H1 (cell line): ENCODE results near the gene PIGX. TPM values are rescaled to one million over a fixed set of nuclear protein-coding genes. Genes with fewer than 3 reads are reported as not detected.
A peak's percentile ranks its signal among the peaks of the same experiment; 100 is the strongest.

Experiments
- CTCF ChIA-PET: fragments of 300-600 bp; sonication (Branson Sonifier 250); formaldehyde crosslinking; loops from one replicate; lab custom pipeline; 2021; ENCODE audit not compliant: partially characterized antibody; lab: Charles Lee
- POLR2A ChIA-PET: fragments of 300-600 bp; sonication (Branson Sonifier 250); formaldehyde crosslinking; loops from one replicate; lab custom pipeline; 2021; ENCODE audit warnings: inconsistent platforms; ENCODE audit not compliant: partially characterized antibody; lab: Charles Lee
- DNase-seq, 2 experiments: peaks; one replicate each; pipeline versions ENCODE4 v3.0.0 to v3.0.0-alpha.2; 2010 to 2022; ENCODE audit warnings: low spot score in 2 of 2, low read depth in 1 of 2, mixed read lengths in 1 of 2
- FAIRE-seq: peaks from 2 replicates; lab custom pipeline; 2011; peaks lifted over from hg19 to GRCh38; lab: Jason Lieb, UNC
- H2AFZ ChIP-seq: 2 replicates; pipeline ENCODE4 v1.8.1; 2012; ENCODE audit warnings: low read length, inconsistent platforms
- H2AK5ac ChIP-seq: 2 replicates; pipeline ENCODE4 v1.6.1; 2013; ENCODE audit warnings: low read depth, low read length
- H2BK120ac ChIP-seq: replicated peaks from 2 replicates; pipeline ENCODE3; 2013; ENCODE audit warnings: low read depth, low read length, inconsistent platforms
- H2BK12ac ChIP-seq: 2 replicates; pipeline ENCODE4 v1.6.1; 2013; ENCODE audit warnings: low read depth, low read length
- H2BK15ac ChIP-seq: 2 replicates; pipeline ENCODE4 v1.6.1; 2013; ENCODE audit warnings: low read length
- H2BK20ac ChIP-seq: 2 replicates; pipeline ENCODE4 v1.6.1; 2013; ENCODE audit warnings: low read length
- H2BK5ac ChIP-seq: 2 replicates; pipeline ENCODE4 v1.6.1; 2013; ENCODE audit warnings: low read depth, low read length
- H3K14ac ChIP-seq: 2 replicates; pipeline ENCODE4 v1.6.1; 2013; ENCODE audit warnings: inconsistent platforms; ENCODE audit not compliant: insufficient read length
- H3K18ac ChIP-seq: 2 replicates; pipeline ENCODE4 v1.6.1; 2013; ENCODE audit warnings: low read length; ENCODE audit errors: extremely low read depth
- H3K23ac ChIP-seq: 2 replicates; pipeline ENCODE4 v1.6.1; 2013; ENCODE audit warnings: inconsistent platforms; ENCODE audit not compliant: insufficient read length
- H3K23me2 ChIP-seq: 2 replicates; pipeline ENCODE4 v1.6.1; 2013; ENCODE audit warnings: low read depth, low read length
- H3K27ac ChIP-seq: 2 replicates; pipeline ENCODE4 v1.6.1; 2011; ENCODE audit warnings: low read depth, low read length, inconsistent platforms
- H3K27me3 ChIP-seq, 4 experiments: replicated peaks in 1 of 4; 1 replicate in 1 of 4; 2 replicates in 3 of 4; pipeline versions ENCODE4 v1.6.1 to v1.8.1; 2011 to 2013; ENCODE audit warnings: low read length in 3 of 4, mild to moderate bottlenecking in 3 of 4, inconsistent platforms in 2 of 4, mixed read lengths in 2 of 4, moderate library complexity in 1 of 4; ENCODE audit not compliant: control insufficient read depth in 3 of 4, insufficient read depth in 3 of 4; ENCODE audit errors: extremely low read depth in 1 of 4
- H3K36me3 ChIP-seq, 4 experiments: 2 replicates each; pipeline versions ENCODE4 v1.6.1 to v1.8.1; 2011 to 2013; ENCODE audit warnings: mild to moderate bottlenecking in 4 of 4, low read length in 3 of 4, moderate library complexity in 2 of 4, control low read depth in 1 of 4, inconsistent platforms in 1 of 4; ENCODE audit not compliant: insufficient read depth in 4 of 4, control insufficient read depth in 2 of 4
- H3K4ac ChIP-seq: replicated peaks from 2 replicates; pipeline ENCODE3; 2013; ENCODE audit warnings: low read length, low read depth, mixed read lengths, inconsistent platforms; ENCODE audit not compliant: insufficient read length
- H3K4me1 ChIP-seq, 4 experiments: replicated peaks in 1 of 4; 1 replicate in 1 of 4; 2 replicates in 3 of 4; pipeline versions ENCODE4 v1.6.1 to v1.8.1; 2011 to 2013; ENCODE audit warnings: low read length in 3 of 4, inconsistent platforms in 2 of 4, mixed read lengths in 1 of 4; ENCODE audit not compliant: insufficient read depth in 4 of 4, control insufficient read depth in 3 of 4
- H3K4me2 ChIP-seq, 2 experiments: 2 replicates each; pipeline versions ENCODE4 v1.6.1 to v1.8.1; 2011 to 2013; ENCODE audit warnings: low read depth in 2 of 2, low read length in 2 of 2, control low read depth in 1 of 2, inconsistent platforms in 1 of 2, mild to moderate bottlenecking in 1 of 2; ENCODE audit not compliant: insufficient read depth in 1 of 2
- H3K4me3 ChIP-seq, 4 experiments: fragments of 200-600, 300-600 bp in 1 of 4; sonication (generic), shearing (Covaris generic), sonication (Bioruptor Twin) in 1 of 4; 2 replicates each; pipeline versions ENCODE4 v1.5.1 to v1.8.1; 2011 to 2016; ENCODE audit warnings: low read length in 4 of 4, low read depth in 3 of 4, control low read depth in 2 of 4, inconsistent platforms in 2 of 4, mild to moderate bottlenecking in 2 of 4, mixed read lengths in 1 of 4, moderate library complexity in 1 of 4; ENCODE audit not compliant: insufficient read depth in 2 of 4; ENCODE audit errors: extremely low read depth in 1 of 4
- H3K56ac ChIP-seq: replicated peaks from 2 replicates; pipeline ENCODE3; 2013; ENCODE audit warnings: low read depth, mild to moderate bottlenecking, mixed read lengths, low read length, inconsistent platforms; ENCODE audit not compliant: insufficient read length
- H3K79me1 ChIP-seq: 2 replicates; pipeline ENCODE4 v1.6.1; 2013; ENCODE audit warnings: low read depth, low read length, control low read depth
- H3K79me2 ChIP-seq, 2 experiments: 2 replicates each; pipeline versions ENCODE4 v1.6.1 to v1.8.1; 2012 to 2013; ENCODE audit warnings: low read length in 2 of 2, mild to moderate bottlenecking in 2 of 2, inconsistent platforms in 1 of 2; ENCODE audit not compliant: insufficient read depth in 2 of 2, control insufficient read depth in 1 of 2
- H3K9ac ChIP-seq, 4 experiments: replicated peaks in 1 of 4; 1 replicate in 1 of 4; 2 replicates in 3 of 4; pipeline versions ENCODE4 v1.6.1 to v1.8.1; 2011 to 2013; ENCODE audit warnings: low read depth in 3 of 4, low read length in 3 of 4, control low read depth in 2 of 4, mild to moderate bottlenecking in 2 of 4, moderate library complexity in 2 of 4, inconsistent platforms in 1 of 4; ENCODE audit errors: extremely low read depth in 1 of 4
- H3K9me3 ChIP-seq, 2 experiments: 2 replicates each; pipeline versions ENCODE4 v1.6.1 to v1.8.1; 2012 to 2013; ENCODE audit warnings: mild to moderate bottlenecking in 2 of 2, moderate library complexity in 2 of 2, control low read depth in 1 of 2, inconsistent platforms in 1 of 2, low read depth in 1 of 2, low read length in 1 of 2, mixed read lengths in 1 of 2; ENCODE audit not compliant: insufficient read depth in 2 of 2
- H4K20me1 ChIP-seq, 2 experiments: replicated peaks in 1 of 2; 2 replicates each; pipeline versions ENCODE3 to v1.8.1; 2011 to 2013; ENCODE audit warnings: inconsistent platforms in 2 of 2, low read length in 2 of 2, mild to moderate bottlenecking in 1 of 2; ENCODE audit not compliant: insufficient read depth in 2 of 2, control insufficient read depth in 1 of 2
- H4K5ac ChIP-seq: 2 replicates; pipeline ENCODE4 v1.6.1; 2013; ENCODE audit warnings: low read length, low read depth, mixed read lengths, inconsistent platforms; ENCODE audit not compliant: insufficient read length
- H4K8ac ChIP-seq: 2 replicates; pipeline ENCODE4 v1.8.0; 2013; ENCODE audit warnings: mild to moderate bottlenecking, moderate library complexity, low read length, inconsistent platforms; ENCODE audit not compliant: insufficient read depth; ENCODE audit errors: extremely low read depth
- H4K91ac ChIP-seq: replicated peaks from 2 replicates; pipeline ENCODE3; 2013; ENCODE audit warnings: low read length, mixed read lengths, inconsistent platforms; ENCODE audit not compliant: insufficient read length
- KDM1A ChIP-seq: fragments of 200-600, 300-600 bp; sonication (generic); IDR thresholded peaks from 2 replicates; pipeline ENCODE4 v1.7.1; 2016; ENCODE audit warnings: mild to moderate bottlenecking, low read length, borderline replicate concordance
- WGBS, 2 experiments: shearing (Covaris generic) in 1 of 2; methylation state at CpG; one replicate each; pipeline versions ENCODE4 v1.1.6 to v1.1.7; 2013 to 2015; ENCODE audit warnings: low lambda C conversion rate in 2 of 2, mixed read lengths in 2 of 2, inconsistent platforms in 1 of 2, low coverage in 1 of 2, missing lambda C conversion rate in 1 of 2; ENCODE audit not compliant: insufficient replicate concordance in 2 of 2, insufficient coverage in 1 of 2, insufficient read length in 1 of 2; ENCODE audit errors: extremely low coverage in 1 of 2, missing lambda C conversion rate in 1 of 2; 5-methylcytosine and 5-hydroxymethylcytosine counted together
- polyA plus RNA-seq, 7 experiments: library from polyadenylated mRNA; depleted of rRNA in 3 of 7; stranded (reverse) in 5 of 7; unstranded in 2 of 7; fragments of >200 nt in 5 of 7; fragments of 200-250 nt in 2 of 7; gene quantifications; 1 replicate in 5 of 7; 2 replicates in 1 of 7; 4 replicates in 1 of 7; pipeline versions ENCODE4 v1.2.1 to v1.2.3, GENCODE V29; 2011 to 2013; ENCODE audit warnings: missing spikeins in 2 of 7, mixed read lengths in 2 of 7
- total RNA-seq: library from RNA; stranded (reverse); fragmentation: NEBNext Ultra II Directional; extraction: Animal tissue kit (Norgen Biotek cat#: 25700); gene quantifications from 2 replicates; pipeline ENCODE4 v1.2.1, GENCODE V29; 2021

Gene PIGX
- total and polyA plus RNA-seq, 2 of the 8 experiments (the other 6 are each of a cell fraction or from before 2014, with no cell fraction given) = 7.0 to 14.9 TPM

DNA sequence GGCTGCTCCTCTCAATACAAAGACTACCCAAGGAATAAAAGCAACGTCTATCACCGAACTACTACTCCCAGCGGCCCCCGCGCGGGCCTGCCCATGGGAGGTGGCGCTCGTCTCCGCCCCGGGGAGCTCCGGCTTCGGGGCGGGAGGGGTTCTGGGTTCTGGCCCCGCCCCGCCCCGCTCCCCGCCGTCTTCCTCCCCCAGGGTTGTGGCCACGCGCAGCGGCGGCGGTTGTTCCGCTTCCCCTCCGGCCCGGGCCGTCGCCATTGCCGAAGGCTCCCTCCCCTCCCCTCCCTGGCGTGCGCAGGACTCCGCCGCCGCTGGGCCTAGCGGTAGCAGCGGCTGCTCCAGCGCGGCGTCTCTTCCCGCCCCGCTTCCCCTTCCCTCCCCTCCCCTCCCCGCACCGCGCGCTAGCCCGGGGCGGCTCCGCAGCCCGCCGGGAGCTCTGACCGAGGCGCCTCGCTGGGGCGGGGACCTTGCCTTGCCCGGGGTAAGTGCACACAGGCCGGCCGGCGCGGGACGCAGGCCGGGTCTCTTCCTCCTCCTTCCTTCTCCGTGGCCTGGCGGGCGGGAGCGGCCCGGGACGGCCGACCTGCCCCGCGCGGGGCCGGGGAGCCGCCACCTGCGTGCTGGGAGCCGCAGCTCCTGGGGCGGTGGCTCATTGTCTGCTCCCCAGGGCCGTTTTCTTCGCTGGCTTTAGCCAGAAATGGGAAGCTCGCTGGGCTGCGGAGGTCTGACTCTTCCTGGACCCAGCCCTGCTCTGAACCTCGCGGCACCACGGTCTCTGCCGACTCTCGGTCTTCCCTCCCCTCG, 27.7 kb downstream of the PIGX start, which contains the start of gene PAK2:
Gene PAK2, plus strand, starts transcription at position 187 of the 810 bp plus-strand sequence. CDS start 42,790 bp downstream, outside the sequence.
- 0% methylated on average over 37 of the region's 86 CpGs; no CpG with 5 or more reads in 1 of the 2 experiments for WGBS, 2 experiments
- Histone ChIP-seq H2BK12ac (no peak within 1 kb of the TSS), H3K27ac (peak within 1 kb of the TSS; percentile 90), H4K5ac (peak within 1 kb of the TSS; percentile 74), H3K18ac (peak within 1 kb of the TSS; percentile 34), H3K4me3 (peak within 1 kb of the TSS; percentile 80 to 99 (median 92)), H3K56ac (peak within 1 kb of the TSS; percentile 90), H2BK15ac (no peak within 1 kb of the TSS), H2AK5ac (no peak within 1 kb of the TSS), H3K9me3 (no peaks in the 10 kb centered on the region), H3K23me2 (peaks cover 3% of the 10 kb centered on the region; the same call in 1 of the 2 replicates), H3K23ac (no peak within 1 kb of the TSS), H2BK20ac (no peak within 1 kb of the TSS), H3K14ac (no peak within 1 kb of the TSS), H2AFZ (peak within 1 kb of the TSS; percentile 22; the same call in 1 of the 2 replicates), H3K4me2 (peak within 1 kb of the TSS; percentile 87 to 88), H3K27me3 (no peaks in the 10 kb centered on the region), H2BK120ac (peak within 1 kb of the TSS; percentile 69), H4K8ac (peak within 1 kb of the TSS; percentile 96), H3K4me1 (peaks cover 0 to 4% (median 0%) of the 10 kb centered on the region in 4 experiments; a peak in 2 of 7 replicates), H3K9ac (peak within 1 kb of the TSS; percentile 84 to 95 (median 88)), H2BK5ac (peak within 1 kb of the TSS; percentile 61), H3K79me2 (peaks cover 18 to 49% of the 10 kb centered on the region in 2 experiments), H3K79me1 (no peaks in the 10 kb centered on the region), H4K20me1 (no peaks in the 10 kb centered on the region), H4K91ac (peak within 1 kb of the TSS; percentile 73), H3K4ac (no peak within 1 kb of the TSS), H3K36me3 (no peaks in the 10 kb centered on the region)
- ChIA-PET CTCF (interaction anchor here (0.6 to 1.2 kb wide), 3 partner anchors 27 to 825 kb away, joined by 3 read pairs; partner anchors contain the start of genes CEP19 and PIGX), POLR2A (interaction anchor here (0.8 to 2.7 kb wide), 22 partner anchors 9 to 199 kb away, joined by 3 to 23 read pairs (median 4); partner anchors contain the start of genes CEP19, FBXO45, PIGX and SENP5)
- peak; percentile 68 to 87 for DNase-seq
- FAIRE-seq = no peak
- TF ChIP-seq KDM1A = no peak
